Neural cell (in vitro differentiated cells): ENCODE results near the gene FCN2. TPM values are rescaled to one million over a fixed set of nuclear protein-coding genes. Genes with fewer than 3 reads are reported as not detected.

ENCODE experiments used
- H2AFZ ChIP-seq: fragments of 200-600, 300-800 bp; sonication (generic), shearing (Covaris generic); 2 replicates; pipeline ENCODE4 v1.6.0; 2014; ENCODE audit warnings: low read depth, mild to moderate bottlenecking, antibody characterized with exemption, low read length, moderate library complexity
- H3F3A ChIP-seq: fragments of 200-600 bp; shearing (Covaris generic); 2 replicates; pipeline ENCODE4 v1.6.1; 2016; ENCODE audit warnings: mild to moderate bottlenecking, moderate library complexity, mixed read lengths, antibody characterized with exemption, low read length; ENCODE audit not compliant: insufficient read depth, poor library complexity, severe bottlenecking
- H3K27ac ChIP-seq: fragments of 200-600, 300-800 bp; sonication (generic), shearing (Covaris generic); 2 replicates; pipeline ENCODE4 v1.5.1; 2014; ENCODE audit warnings: mild to moderate bottlenecking, low read length, moderate library complexity
- H3K27me3 ChIP-seq: fragments of 300-800, 200-600 bp; sonication (generic), shearing (Covaris generic); 2 replicates; pipeline ENCODE4 v1.6.0; 2014; ENCODE audit warnings: mild to moderate bottlenecking, low read depth, low read length, moderate library complexity; ENCODE audit not compliant: insufficient read depth
- H3K36me3 ChIP-seq: fragments of 300-800, 200-600 bp; sonication (generic), shearing (Covaris generic); 2 replicates; pipeline ENCODE4 v1.5.1; 2014; ENCODE audit warnings: mild to moderate bottlenecking, antibody characterized with exemption, low read length, moderate library complexity; ENCODE audit not compliant: insufficient read depth
- H3K4me2 ChIP-seq: fragments of 300-800, 200-600 bp; sonication (generic), shearing (Covaris generic); 2 replicates; pipeline ENCODE4 v1.6.0; 2014; ENCODE audit warnings: mild to moderate bottlenecking, low read length
- H3K4me3 ChIP-seq: fragments of 300-800, 200-600 bp; sonication (generic), shearing (Covaris generic); 2 replicates; pipeline ENCODE4 v1.5.1; 2014; ENCODE audit warnings: mild to moderate bottlenecking, low read length, moderate library complexity
- H3K79me2 ChIP-seq: fragments of 200-600 bp; shearing (Covaris generic); replicated peaks from 2 replicates; pipeline ENCODE4 v1.6.0; 2014; ENCODE audit warnings: mild to moderate bottlenecking, low read length, moderate library complexity; ENCODE audit not compliant: insufficient read depth
- H3K9ac ChIP-seq: fragments of 300-800, 200-600 bp; sonication (generic), shearing (Covaris generic); 2 replicates; pipeline ENCODE4 v1.6.1; 2016; ENCODE audit warnings: mild to moderate bottlenecking, low read length, mixed read lengths
- H3K9me2 ChIP-seq: fragments of 200-600 bp; shearing (Covaris generic); 2 replicates; pipeline ENCODE4 v1.6.1; 2016; ENCODE audit warnings: mild to moderate bottlenecking, low read length, mixed read lengths; ENCODE audit not compliant: insufficient read depth
- H3K9me3 ChIP-seq: fragments of 200-600, 300-800 bp; sonication (generic), shearing (Covaris generic); 2 replicates; pipeline ENCODE4 v1.6.1; 2016; ENCODE audit warnings: mild to moderate bottlenecking, mixed run types, low read length, moderate library complexity, mixed read lengths
- H4K20me1 ChIP-seq: fragments of 200-600 bp; shearing (Covaris generic); 2 replicates; pipeline ENCODE4 v1.6.1; 2016; ENCODE audit warnings: mild to moderate bottlenecking, mixed run types; ENCODE audit not compliant: insufficient read depth
- EP300 ChIP-seq: fragments of 450-650 bp; conservative IDR thresholded peaks from 2 replicates; pipeline ENCODE4 v1.6.1; 2014; ENCODE audit warnings: antibody characterized with exemption, mild to moderate bottlenecking, moderate library complexity; ENCODE audit not compliant: poor library complexity, severe bottlenecking
- EZH2 ChIP-seq: fragments of 200-600, 300-800 bp; shearing (Covaris generic), sonication (generic); IDR thresholded peaks from 2 replicates; pipeline ENCODE4 v1.6.1; 2014; ENCODE audit warnings: antibody characterized with exemption, low read length, borderline replicate concordance, mild to moderate bottlenecking; ENCODE audit not compliant: insufficient read depth, poor library complexity, severe bottlenecking
- POLR2AphosphoS5 ChIP-seq: IDR thresholded peaks from 2 replicates; pipeline ENCODE4 v1.6.1; 2012
- RAD21 ChIP-seq: fragments of 450-650 bp; conservative IDR thresholded peaks from 2 replicates; pipeline ENCODE4 v1.6.1; 2014; ENCODE audit warnings: antibody characterized with exemption, mild to moderate bottlenecking, moderate library complexity
- SMC3 ChIP-seq: fragments of 450-650 bp; conservative IDR thresholded peaks from 2 replicates; pipeline ENCODE4 v1.6.1; 2014; ENCODE audit warnings: antibody characterized with exemption, mild to moderate bottlenecking, moderate library complexity; ENCODE audit not compliant: poor library complexity
- TAF1 ChIP-seq: IDR thresholded peaks from 2 replicates; pipeline ENCODE4 v1.6.1; 2012; ENCODE audit warnings: low read depth
- polyA plus RNA-seq: library from polyadenylated mRNA; depleted of rRNA; stranded (reverse); fragments of >200 nt; gene quantifications from 2 replicates; pipeline ENCODE4 v1.2.3, GENCODE V29; 2014
- TF ChIP-seq, protein P1 (sequence below): IDR thresholded peaks from 2 replicates; pipeline ENCODE4 v1.6.1; 2012; ENCODE audit warnings: borderline replicate concordance
- TF ChIP-seq, protein P2 (sequence below): fragments of 450-650 bp; IDR thresholded peaks from 2 replicates; pipeline ENCODE4 v1.5.1; 2014; ENCODE audit warnings: antibody characterized with exemption, mild to moderate bottlenecking, moderate library complexity; ENCODE audit not compliant: poor library complexity, severe bottlenecking

Gene FCN2
- polyA plus RNA-seq, 1 donor from 2014 or later = not detected

DNA sequence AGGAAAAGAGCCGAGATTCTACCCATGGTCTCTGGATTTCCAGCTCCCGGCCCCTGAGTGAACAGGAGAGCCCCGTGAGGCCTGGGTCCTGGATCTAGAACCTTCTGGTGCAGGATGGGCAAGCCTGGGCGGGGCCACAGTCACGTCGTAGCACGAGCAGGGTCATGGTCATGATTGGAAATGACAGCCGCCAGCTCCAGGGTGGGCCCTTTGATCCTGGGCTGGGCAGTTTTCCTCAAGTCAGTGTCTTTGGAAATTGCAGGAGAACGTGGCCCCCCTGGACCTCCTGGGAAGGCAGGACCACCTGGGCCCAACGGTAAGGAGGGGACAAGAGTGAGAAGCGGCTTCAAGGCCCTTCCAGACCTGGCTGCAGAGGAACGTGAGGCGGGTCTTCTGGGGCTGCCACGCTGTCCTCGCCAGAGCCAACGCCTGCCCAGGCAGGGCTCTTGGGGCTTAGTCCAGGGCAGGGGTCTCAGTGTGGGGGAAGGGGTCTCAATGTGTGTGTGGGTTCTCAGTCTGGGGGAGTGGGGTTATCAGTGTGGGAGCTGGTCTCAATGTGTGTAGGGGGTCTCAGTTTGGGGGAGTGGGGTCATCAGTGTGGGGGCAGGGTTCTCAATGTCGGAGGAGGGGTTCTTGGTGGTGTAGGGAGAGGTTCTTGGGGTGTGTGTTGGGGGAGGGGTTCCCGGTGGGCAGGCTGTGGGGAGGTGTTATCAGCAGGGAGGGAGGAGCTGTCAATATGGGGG lies 2.6 kb downstream of the FCN2 start:
- no peak overlapping the region for H3K9ac ChIP-seq
- no peak overlapping the region for H3K4me2 ChIP-seq
- TF ChIP-seq TAF1 (no peak), EZH2 (no peak), SMC3 (no peak)
- no peaks in the 10 kb centered on the region for H3K79me2 ChIP-seq
- H3K27me3 ChIP-seq = no peaks in the 10 kb centered on the region
- no peaks in the 10 kb centered on the region for H3K9me3 ChIP-seq
- H4K20me1 ChIP-seq = no peaks in the 10 kb centered on the region
- H3K36me3 ChIP-seq = no peaks in the 10 kb centered on the region
- no peaks in the 10 kb centered on the region for H3K9me2 ChIP-seq
- H3K27ac ChIP-seq = no peak overlapping the region
- H3F3A ChIP-seq = no peaks in the 10 kb centered on the region
- no peak overlapping the region for H2AFZ ChIP-seq
- H3K4me3 ChIP-seq = no peak overlapping the region

DNA sequence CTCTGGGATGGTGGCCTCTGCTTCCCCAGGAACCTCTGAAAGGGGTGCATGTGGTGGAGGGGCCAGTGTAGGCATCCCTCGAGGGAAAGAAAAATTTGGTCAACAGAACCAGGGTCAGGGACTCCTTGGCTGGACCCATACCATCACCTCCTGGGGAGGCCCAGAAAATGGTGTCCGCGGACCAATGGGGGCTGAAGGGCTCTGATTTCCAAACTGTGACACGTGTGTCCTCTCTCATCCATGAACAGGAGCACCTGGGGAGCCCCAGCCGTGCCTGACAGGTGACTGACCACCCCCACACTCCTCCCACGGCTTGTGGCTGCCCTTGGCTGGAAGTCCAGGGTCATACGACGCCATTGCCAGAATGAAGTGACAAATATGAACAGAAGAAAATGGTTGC lies 3.9 kb downstream of the FCN2 start:
- Histone ChIP-seq H3K4me2 (no peak overlapping the region), H2AFZ (no peak overlapping the region), H3K9ac (no peak overlapping the region), H3K27me3 (no peaks in the 10 kb centered on the region), H3K79me2 (no peaks in the 10 kb centered on the region), H3F3A (no peaks in the 10 kb centered on the region), H4K20me1 (no peaks in the 10 kb centered on the region), H3K4me3 (no peak overlapping the region), H3K9me2 (no peaks in the 10 kb centered on the region), H3K36me3 (no peaks in the 10 kb centered on the region), H3K9me3 (no peaks in the 10 kb centered on the region), H3K27ac (no peak overlapping the region)
- TF ChIP-seq, protein P1, sequence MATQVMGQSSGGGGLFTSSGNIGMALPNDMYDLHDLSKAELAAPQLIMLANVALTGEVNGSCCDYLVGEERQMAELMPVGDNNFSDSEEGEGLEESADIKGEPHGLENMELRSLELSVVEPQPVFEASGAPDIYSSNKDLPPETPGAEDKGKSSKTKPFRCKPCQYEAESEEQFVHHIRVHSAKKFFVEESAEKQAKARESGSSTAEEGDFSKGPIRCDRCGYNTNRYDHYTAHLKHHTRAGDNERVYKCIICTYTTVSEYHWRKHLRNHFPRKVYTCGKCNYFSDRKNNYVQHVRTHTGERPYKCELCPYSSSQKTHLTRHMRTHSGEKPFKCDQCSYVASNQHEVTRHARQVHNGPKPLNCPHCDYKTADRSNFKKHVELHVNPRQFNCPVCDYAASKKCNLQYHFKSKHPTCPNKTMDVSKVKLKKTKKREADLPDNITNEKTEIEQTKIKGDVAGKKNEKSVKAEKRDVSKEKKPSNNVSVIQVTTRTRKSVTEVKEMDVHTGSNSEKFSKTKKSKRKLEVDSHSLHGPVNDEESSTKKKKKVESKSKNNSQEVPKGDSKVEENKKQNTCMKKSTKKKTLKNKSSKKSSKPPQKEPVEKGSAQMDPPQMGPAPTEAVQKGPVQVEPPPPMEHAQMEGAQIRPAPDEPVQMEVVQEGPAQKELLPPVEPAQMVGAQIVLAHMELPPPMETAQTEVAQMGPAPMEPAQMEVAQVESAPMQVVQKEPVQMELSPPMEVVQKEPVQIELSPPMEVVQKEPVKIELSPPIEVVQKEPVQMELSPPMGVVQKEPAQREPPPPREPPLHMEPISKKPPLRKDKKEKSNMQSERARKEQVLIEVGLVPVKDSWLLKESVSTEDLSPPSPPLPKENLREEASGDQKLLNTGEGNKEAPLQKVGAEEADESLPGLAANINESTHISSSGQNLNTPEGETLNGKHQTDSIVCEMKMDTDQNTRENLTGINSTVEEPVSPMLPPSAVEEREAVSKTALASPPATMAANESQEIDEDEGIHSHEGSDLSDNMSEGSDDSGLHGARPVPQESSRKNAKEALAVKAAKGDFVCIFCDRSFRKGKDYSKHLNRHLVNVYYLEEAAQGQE = no peak

DNA sequence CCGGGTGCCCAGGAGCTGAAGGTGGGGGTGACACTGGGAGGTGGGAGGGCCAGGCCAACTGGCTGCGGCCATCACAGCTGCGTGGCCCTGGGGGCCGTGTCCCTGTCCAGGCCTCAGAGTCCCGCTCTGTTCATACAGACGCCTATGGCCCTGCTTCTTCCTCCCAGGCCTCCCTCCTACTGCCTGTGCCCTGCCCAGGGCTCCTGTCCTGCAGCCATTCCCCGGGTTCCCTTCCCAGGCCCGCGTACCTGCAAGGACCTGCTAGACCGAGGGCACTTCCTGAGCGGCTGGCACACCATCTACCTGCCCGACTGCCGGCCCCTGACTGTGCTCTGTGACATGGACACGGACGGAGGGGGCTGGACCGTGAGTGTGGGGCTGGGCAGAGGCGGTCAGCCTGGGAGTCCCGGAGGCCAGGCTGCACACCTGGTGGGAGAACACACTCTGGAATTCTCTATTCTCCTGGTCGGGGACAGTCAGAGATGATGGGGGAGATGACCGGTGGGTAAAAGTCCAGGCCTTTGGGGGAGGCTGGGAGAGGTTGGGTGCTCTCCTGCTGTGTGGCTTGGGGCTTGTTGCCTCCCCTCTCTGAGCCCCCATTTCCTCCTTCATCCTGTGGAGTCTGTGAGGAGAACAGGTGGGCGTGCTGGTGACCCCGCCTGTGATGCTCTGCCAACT lies 4.5 kb downstream of the FCN2 start:
- H3K4me3 ChIP-seq = no peak overlapping the region
- TF ChIP-seq POLR2AphosphoS5 = no peak
- no peak for TF ChIP-seq SMC3
- no peak for TF ChIP-seq EP300
- TF ChIP-seq EZH2 = no peak
- TF ChIP-seq TAF1 = no peak
- TF ChIP-seq, protein P2, sequence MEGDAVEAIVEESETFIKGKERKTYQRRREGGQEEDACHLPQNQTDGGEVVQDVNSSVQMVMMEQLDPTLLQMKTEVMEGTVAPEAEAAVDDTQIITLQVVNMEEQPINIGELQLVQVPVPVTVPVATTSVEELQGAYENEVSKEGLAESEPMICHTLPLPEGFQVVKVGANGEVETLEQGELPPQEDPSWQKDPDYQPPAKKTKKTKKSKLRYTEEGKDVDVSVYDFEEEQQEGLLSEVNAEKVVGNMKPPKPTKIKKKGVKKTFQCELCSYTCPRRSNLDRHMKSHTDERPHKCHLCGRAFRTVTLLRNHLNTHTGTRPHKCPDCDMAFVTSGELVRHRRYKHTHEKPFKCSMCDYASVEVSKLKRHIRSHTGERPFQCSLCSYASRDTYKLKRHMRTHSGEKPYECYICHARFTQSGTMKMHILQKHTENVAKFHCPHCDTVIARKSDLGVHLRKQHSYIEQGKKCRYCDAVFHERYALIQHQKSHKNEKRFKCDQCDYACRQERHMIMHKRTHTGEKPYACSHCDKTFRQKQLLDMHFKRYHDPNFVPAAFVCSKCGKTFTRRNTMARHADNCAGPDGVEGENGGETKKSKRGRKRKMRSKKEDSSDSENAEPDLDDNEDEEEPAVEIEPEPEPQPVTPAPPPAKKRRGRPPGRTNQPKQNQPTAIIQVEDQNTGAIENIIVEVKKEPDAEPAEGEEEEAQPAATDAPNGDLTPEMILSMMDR = no peak
- TF ChIP-seq, protein P1 = no peak
- no peak for TF ChIP-seq RAD21
- no peaks in the 10 kb centered on the region for H3K9me3 ChIP-seq
- H3K79me2 ChIP-seq = no peaks in the 10 kb centered on the region
- H3K9ac ChIP-seq = no peak overlapping the region
- no peak overlapping the region for H3K27ac ChIP-seq
- H3K36me3 ChIP-seq = no peaks in the 10 kb centered on the region
- no peaks in the 10 kb centered on the region for H4K20me1 ChIP-seq
- no peaks in the 10 kb centered on the region for H3K27me3 ChIP-seq
- no peak overlapping the region for H2AFZ ChIP-seq
- H3K9me2 ChIP-seq = no peaks in the 10 kb centered on the region
- no peaks in the 10 kb centered on the region for H3F3A ChIP-seq
- no peak overlapping the region for H3K4me2 ChIP-seq
